Activated naive CD4-positive, alpha-beta T cell treated with anti-CD3 and anti-CD28 coated beads, Interleukin-2, amount 10 ng/mL, durations not matched to agents 7 days and 5 days (primary cell): Measurements from ENCODE around the gene CAPN13.

ENCODE experiments used
- CTCF ChIA-PET: fragments of 350-600 bp; sonication (Branson Sonifier 250); formaldehyde crosslinking; loops from one replicate; lab custom pipeline; 2021; ENCODE audit warnings: antibody characterized with exemption; lab: Charles Lee
- DNase-seq: peaks from one replicate; pipeline ENCODE4 v3.0.0-alpha.2; 2020
- H3K27ac Mint-ChIP-seq: one replicate; pipeline ENCODE4 v1.8.0; 2021; ENCODE audit warnings: mild to moderate bottlenecking, moderate library complexity, mixed read lengths
- H3K27me3 Mint-ChIP-seq: one replicate; pipeline ENCODE4 v1.8.0; 2021; ENCODE audit warnings: mild to moderate bottlenecking, mixed read lengths
- H3K36me3 Mint-ChIP-seq: one replicate; pipeline ENCODE4 v1.8.0; 2021; ENCODE audit warnings: mixed read lengths
- H3K4me1 Mint-ChIP-seq: one replicate; pipeline ENCODE4 v1.8.0; 2021; ENCODE audit warnings: mixed read lengths
- H3K4me3 Mint-ChIP-seq: one replicate; pipeline ENCODE4 v1.8.0; 2021; ENCODE audit warnings: mild to moderate bottlenecking, moderate library complexity, mixed read lengths
- H3K9me3 Mint-ChIP-seq: one replicate; pipeline ENCODE4 v1.8.0; 2021; ENCODE audit warnings: mixed read lengths

Gene CAPN13

GRCh38 chr2:30799366-30799765 is 7.9 kb downstream of the CAPN13 start:
- Mint-ChIP-seq H3K4me1 (peaks cover 6% of the 10 kb centered on the region), H3K9me3 (no peaks in the 10 kb centered on the region), H3K36me3 (no peaks in the 10 kb centered on the region), H3K27ac (no peak overlapping the region), H3K27me3 (no peaks in the 10 kb centered on the region), H3K4me3 (no peak overlapping the region)
- no peak for DNase-seq
- CTCF ChIA-PET = interaction anchor here (1.4 kb wide), 1 partner anchor 63 kb away, joined by 5 read pairs; no protein-coding TSS in a partner anchor

- Mint-ChIP-seq H3K27me3 (no peaks in the 10 kb centered on the region), H3K4me1 (peaks cover 6% of the 10 kb centered on the region), H3K9me3 (no peaks in the 10 kb centered on the region), H3K4me3 (no peak overlapping the region), H3K27ac (no peak overlapping the region), H3K36me3 (no peaks in the 10 kb centered on the region)
- CTCF ChIA-PET = interaction anchor here (1.4 to 2.0 kb wide), 2 partner anchors 63 to 87 kb away, joined by 5 to 9 read pairs; no protein-coding TSS in a partner anchor
- no peak for DNase-seq
Measured at GRCh38 chr2:30798536-30798991, 8.7 kb downstream of the CAPN13 start.

- no peak overlapping the region for H3K4me3 Mint-ChIP-seq
- no peaks in the 10 kb centered on the region for H3K27me3 Mint-ChIP-seq
- CTCF ChIA-PET = interaction anchor here (2.0 kb wide), 1 partner anchor 86 kb away, joined by 9 read pairs; no protein-coding TSS in a partner anchor
- no peak for DNase-seq
- no peaks in the 10 kb centered on the region for H3K36me3 Mint-ChIP-seq
- H3K9me3 Mint-ChIP-seq = no peaks in the 10 kb centered on the region
- peaks cover 6% of the 10 kb centered on the region for H3K4me1 Mint-ChIP-seq
- no peak overlapping the region for H3K27ac Mint-ChIP-seq
Measured at GRCh38 chr2:30797381-30798015, 9.7 kb downstream of the CAPN13 start.

GRCh38 chr2:30796699-30797098 is 10.5 kb downstream of the CAPN13 start:
- Mint-ChIP-seq H3K4me1 (peaks cover 6% of the 10 kb centered on the region), H3K27ac (no peak overlapping the region), H3K9me3 (no peaks in the 10 kb centered on the region), H3K27me3 (no peaks in the 10 kb centered on the region), H3K36me3 (no peaks in the 10 kb centered on the region), H3K4me3 (no peak overlapping the region)
- no peak for DNase-seq
- CTCF ChIA-PET = no interaction called here

GRCh38 chr2:30792521-30792920 is 14.7 kb downstream of the CAPN13 start:
- Mint-ChIP-seq H3K27ac (no peak overlapping the region), H3K4me3 (no peak overlapping the region), H3K9me3 (no peaks in the 10 kb centered on the region), H3K36me3 (no peaks in the 10 kb centered on the region), H3K4me1 (no peaks in the 10 kb centered on the region), H3K27me3 (peaks cover 8% of the 10 kb centered on the region)
- CTCF ChIA-PET = no interaction called here
- DNase-seq = no peak

- CTCF ChIA-PET = no interaction called here
- no peak for DNase-seq
- no peaks in the 10 kb centered on the region for H3K36me3 Mint-ChIP-seq
- no peaks in the 10 kb centered on the region for H3K9me3 Mint-ChIP-seq
- H3K4me3 Mint-ChIP-seq = no peak overlapping the region
- H3K27ac Mint-ChIP-seq = no peak overlapping the region
- H3K4me1 Mint-ChIP-seq = no peaks in the 10 kb centered on the region
- peaks cover 13% of the 10 kb centered on the region for H3K27me3 Mint-ChIP-seq
Measured at GRCh38 chr2:30790879-30791278, 16.4 kb downstream of the CAPN13 start.

GRCh38 chr2:30789670-30790210 is 17.5 kb downstream of the CAPN13 start:
- H3K36me3 Mint-ChIP-seq = no peaks in the 10 kb centered on the region

GRCh38 chr2:30786923-30787685 is 20.1 kb downstream of the CAPN13 start:
- Mint-ChIP-seq H3K4me1 (no peaks in the 10 kb centered on the region), H3K4me3 (no peak overlapping the region), H3K27me3 (peaks cover 16% of the 10 kb centered on the region), H3K27ac (no peak overlapping the region), H3K36me3 (no peaks in the 10 kb centered on the region), H3K9me3 (no peaks in the 10 kb centered on the region)
- CTCF ChIA-PET = no interaction called here
- DNase-seq = no peak

More at GRCh38 chr2:30789670-30790210, 17.5 kb downstream of the CAPN13 start:
- no peak for DNase-seq
- CTCF ChIA-PET = no interaction called here
- Mint-ChIP-seq H3K27ac (no peak overlapping the region), H3K27me3 (peaks cover 16% of the 10 kb centered on the region), H3K9me3 (no peaks in the 10 kb centered on the region), H3K4me1 (no peaks in the 10 kb centered on the region), H3K4me3 (no peak overlapping the region)

- Mint-ChIP-seq H3K4me3 (no peak overlapping the region), H3K27me3 (peaks cover 13% of the 10 kb centered on the region), H3K4me1 (no peaks in the 10 kb centered on the region), H3K27ac (no peak overlapping the region), H3K36me3 (no peaks in the 10 kb centered on the region), H3K9me3 (no peaks in the 10 kb centered on the region)
- CTCF ChIA-PET = no interaction called here
- no peak for DNase-seq
Measured at GRCh38 chr2:30784682-30785081, 22.6 kb downstream of the CAPN13 start.

- no peak overlapping the region for H3K27ac Mint-ChIP-seq
- CTCF ChIA-PET = no interaction called here
- H3K27me3 Mint-ChIP-seq = peaks cover 4% of the 10 kb centered on the region
- H3K9me3 Mint-ChIP-seq = no peaks in the 10 kb centered on the region
- no peak overlapping the region for H3K4me3 Mint-ChIP-seq
- no peak for DNase-seq
- H3K4me1 Mint-ChIP-seq = no peaks in the 10 kb centered on the region
- no peaks in the 10 kb centered on the region for H3K36me3 Mint-ChIP-seq
Measured at GRCh38 chr2:30781961-30782533, 25.2 kb downstream of the CAPN13 start.

GRCh38 chr2:30781451-30781850 is 25.8 kb downstream of the CAPN13 start:
- Mint-ChIP-seq H3K9me3 (no peaks in the 10 kb centered on the region), H3K4me1 (no peaks in the 10 kb centered on the region), H3K27ac (no peak overlapping the region), H3K27me3 (peaks cover 10% of the 10 kb centered on the region), H3K4me3 (no peak overlapping the region), H3K36me3 (no peaks in the 10 kb centered on the region)
- CTCF ChIA-PET = no interaction called here
- no peak for DNase-seq

- Mint-ChIP-seq H3K4me1 (no peaks in the 10 kb centered on the region), H3K27me3 (peaks cover 15% of the 10 kb centered on the region), H3K36me3 (no peaks in the 10 kb centered on the region), H3K27ac (no peak overlapping the region), H3K9me3 (no peaks in the 10 kb centered on the region), H3K4me3 (no peak overlapping the region)
- DNase-seq = no peak
- CTCF ChIA-PET = no interaction called here
Measured at GRCh38 chr2:30780776-30781330, 26.4 kb downstream of the CAPN13 start.

- Mint-ChIP-seq H3K27ac (no peak overlapping the region), H3K9me3 (no peaks in the 10 kb centered on the region), H3K4me1 (no peaks in the 10 kb centered on the region), H3K36me3 (no peaks in the 10 kb centered on the region), H3K4me3 (no peak overlapping the region), H3K27me3 (peaks cover 13% of the 10 kb centered on the region)
- DNase-seq = no peak
- CTCF ChIA-PET = no interaction called here
Measured at GRCh38 chr2:30778611-30779010, 28.6 kb downstream of the CAPN13 start.
